HepG2 (cell line): Measurements from ENCODE around the gene RNF208. TPM values are rescaled to one million over a fixed set of nuclear protein-coding genes. Genes with fewer than 3 reads are reported as not detected.

Source experiments
- DZIP1 ChIP-seq: sonication (generic); formaldehyde crosslinking; IDR thresholded peaks from 2 replicates; pipeline ENCODE4 v1.5.0; 2020; ENCODE audit warnings: mild to moderate bottlenecking, missing genetic modification reagents
- ELF1 ChIP-seq: sonication (generic); formaldehyde crosslinking; IDR thresholded peaks from 2 replicates; pipeline ENCODE4 v1.4.0; 2020; ENCODE audit warnings: missing genetic modification reagents
- HNRNPLL ChIP-seq: fragments of 200-400 bp; formaldehyde crosslinking; IDR thresholded peaks from 2 replicates; pipeline ENCODE4 v1.6.1; 2017; ENCODE audit warnings: mild to moderate bottlenecking, low read depth, low read length; ENCODE audit not compliant: poor library complexity, severe bottlenecking
- MED13 ChIP-seq: sonication (generic); formaldehyde crosslinking; IDR thresholded peaks from 2 replicates; pipeline ENCODE4 v1.5.0; 2020; ENCODE audit warnings: missing genetic modification reagents
- PPARG ChIP-seq: conservative IDR thresholded peaks from 2 replicates; pipeline ENCODE4 v1.6.1; 2016; ENCODE audit warnings: missing biosample characterization, missing genetic modification reagents
- RXRB ChIP-seq: IDR thresholded peaks from 2 replicates; pipeline ENCODE4 v1.6.1; 2016; ENCODE audit warnings: borderline replicate concordance, missing genetic modification reagents, missing compliant biosample characterization
- SP5 ChIP-seq: IDR thresholded peaks from 2 replicates; pipeline ENCODE4 v1.6.1; 2016; ENCODE audit warnings: low read depth, borderline replicate concordance
- THYN1 ChIP-seq: sonication (generic); formaldehyde crosslinking; IDR thresholded peaks from 2 replicates; pipeline ENCODE4 v1.8.1; 2023; ENCODE audit warnings: low read depth, mild to moderate bottlenecking, moderate library complexity, missing genetic modification reagents, borderline replicate concordance
- ZNF589 ChIP-seq: sonication (generic); formaldehyde crosslinking; conservative IDR thresholded peaks from 2 replicates; pipeline ENCODE4 v1.8.0; 2022; ENCODE audit warnings: mild to moderate bottlenecking, moderate library complexity, missing genetic modification reagents
- ZNF619 ChIP-seq: sonication (generic); formaldehyde crosslinking; IDR thresholded peaks from 2 replicates; pipeline ENCODE4 v1.4.0; 2020; ENCODE audit warnings: mild to moderate bottlenecking, missing genetic modification reagents
- polyA plus RNA-seq, 8 experiments: library from polyadenylated mRNA; depleted of rRNA in 3 of 8; stranded (reverse) in 7 of 8; unstranded in 1 of 8; fragments of >200 nt; fragmentation: Illumina TruSeq in 4 of 8; extraction: Trizol in 4 of 8; gene quantifications; 2 replicates each; pipeline versions ENCODE4 v1.2.1 to v1.2.3, GENCODE V29; 2011 to 2016; ENCODE audit warnings: low read depth in 4 of 8, missing spikeins in 1 of 8, mixed read lengths in 1 of 8; ENCODE audit not compliant: insufficient read depth in 1 of 8
- total RNA-seq, 5 experiments: library from RNA; depleted of rRNA; stranded (reverse); fragments of >200 nt; fragmentation: Illumina TruSeq; extraction: Trizol; gene quantifications; 2 replicates each; pipeline ENCODE4 v1.2.3, GENCODE V29; 2016; ENCODE audit warnings: low read depth in 1 of 5
- TF ChIP-seq, protein P1 (sequence below), 2 experiments: sonication (generic) in 1 of 2; formaldehyde crosslinking in 1 of 2; IDR thresholded peaks; 2 replicates each; pipeline versions ENCODE4 v1.4.0 to v1.6.1; 2016 to 2020; ENCODE audit warnings: borderline replicate concordance in 1 of 2, low read depth in 1 of 2, mild to moderate bottlenecking in 1 of 2, missing genetic modification reagents in 1 of 2
- TF ChIP-seq, protein P2 (sequence below): sonication (generic); formaldehyde crosslinking; IDR thresholded peaks from 2 replicates; pipeline ENCODE4 v1.5.0; 2020; ENCODE audit warnings: missing genetic modification reagents, mild to moderate bottlenecking, borderline replicate concordance
- TF ChIP-seq, protein P3 (sequence below): sonication (generic); formaldehyde crosslinking; IDR thresholded peaks from 2 replicates; pipeline ENCODE4 v1.4.0; 2020; ENCODE audit warnings: missing genetic modification reagents

Gene RNF208
- total and polyA plus RNA-seq, 2 of the 13 experiments (the other 11 are each of a cell fraction or from before 2014, with no cell fraction given): 1.6 to 2.1 TPM

- TF ChIP-seq, protein P1, sequence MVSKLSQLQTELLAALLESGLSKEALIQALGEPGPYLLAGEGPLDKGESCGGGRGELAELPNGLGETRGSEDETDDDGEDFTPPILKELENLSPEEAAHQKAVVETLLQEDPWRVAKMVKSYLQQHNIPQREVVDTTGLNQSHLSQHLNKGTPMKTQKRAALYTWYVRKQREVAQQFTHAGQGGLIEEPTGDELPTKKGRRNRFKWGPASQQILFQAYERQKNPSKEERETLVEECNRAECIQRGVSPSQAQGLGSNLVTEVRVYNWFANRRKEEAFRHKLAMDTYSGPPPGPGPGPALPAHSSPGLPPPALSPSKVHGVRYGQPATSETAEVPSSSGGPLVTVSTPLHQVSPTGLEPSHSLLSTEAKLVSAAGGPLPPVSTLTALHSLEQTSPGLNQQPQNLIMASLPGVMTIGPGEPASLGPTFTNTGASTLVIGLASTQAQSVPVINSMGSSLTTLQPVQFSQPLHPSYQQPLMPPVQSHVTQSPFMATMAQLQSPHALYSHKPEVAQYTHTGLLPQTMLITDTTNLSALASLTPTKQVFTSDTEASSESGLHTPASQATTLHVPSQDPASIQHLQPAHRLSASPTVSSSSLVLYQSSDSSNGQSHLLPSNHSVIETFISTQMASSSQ (IDR thresholded peaks at IDR 0.05; ENCODE audit: low read depth): no peak
- TF ChIP-seq, protein P1 (CRISPR knock-in tag; IDR thresholded peaks at IDR 0.05; ENCODE audit: borderline replicate concordance): peak; percentile 2; the same call in 1 of the 2 replicates
- peak; percentile 71; the same call in 1 of the 2 replicates for TF ChIP-seq ZNF619 (CRISPR knock-in tag)
- TF ChIP-seq DZIP1 (CRISPR knock-in tag): peak; percentile 72; the same call in 1 of the 2 replicates
- TF ChIP-seq MED13 (CRISPR knock-in tag): no peak
- no peak for TF ChIP-seq THYN1 (CRISPR knock-in tag)
- TF ChIP-seq RXRB (CRISPR knock-in tag): peak; percentile 7; the same call in 1 of the 2 replicates
- TF ChIP-seq PPARG (CRISPR knock-in tag): peak; percentile 44; the same call in 1 of the 2 replicates
- 0 out of 2 replicates have a peak, but pooled peaks have one; percentile 24 for TF ChIP-seq ELF1
- TF ChIP-seq ZNF589 (CRISPR knock-in tag): 0 out of 2 replicates have a peak, but pooled peaks have one; percentile 45
- peak; percentile 29 for TF ChIP-seq HNRNPLL
- TF ChIP-seq, protein P2, sequence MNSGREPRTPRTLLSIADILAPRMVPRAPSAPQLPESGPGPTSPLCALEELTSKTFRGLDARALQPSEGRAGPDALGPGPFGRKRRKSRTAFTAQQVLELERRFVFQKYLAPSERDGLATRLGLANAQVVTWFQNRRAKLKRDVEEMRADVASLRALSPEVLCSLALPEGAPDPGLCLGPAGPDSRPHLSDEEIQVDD: no peak
- peak; percentile 41 for TF ChIP-seq SP5 (CRISPR knock-in tag)
- TF ChIP-seq, protein P3, sequence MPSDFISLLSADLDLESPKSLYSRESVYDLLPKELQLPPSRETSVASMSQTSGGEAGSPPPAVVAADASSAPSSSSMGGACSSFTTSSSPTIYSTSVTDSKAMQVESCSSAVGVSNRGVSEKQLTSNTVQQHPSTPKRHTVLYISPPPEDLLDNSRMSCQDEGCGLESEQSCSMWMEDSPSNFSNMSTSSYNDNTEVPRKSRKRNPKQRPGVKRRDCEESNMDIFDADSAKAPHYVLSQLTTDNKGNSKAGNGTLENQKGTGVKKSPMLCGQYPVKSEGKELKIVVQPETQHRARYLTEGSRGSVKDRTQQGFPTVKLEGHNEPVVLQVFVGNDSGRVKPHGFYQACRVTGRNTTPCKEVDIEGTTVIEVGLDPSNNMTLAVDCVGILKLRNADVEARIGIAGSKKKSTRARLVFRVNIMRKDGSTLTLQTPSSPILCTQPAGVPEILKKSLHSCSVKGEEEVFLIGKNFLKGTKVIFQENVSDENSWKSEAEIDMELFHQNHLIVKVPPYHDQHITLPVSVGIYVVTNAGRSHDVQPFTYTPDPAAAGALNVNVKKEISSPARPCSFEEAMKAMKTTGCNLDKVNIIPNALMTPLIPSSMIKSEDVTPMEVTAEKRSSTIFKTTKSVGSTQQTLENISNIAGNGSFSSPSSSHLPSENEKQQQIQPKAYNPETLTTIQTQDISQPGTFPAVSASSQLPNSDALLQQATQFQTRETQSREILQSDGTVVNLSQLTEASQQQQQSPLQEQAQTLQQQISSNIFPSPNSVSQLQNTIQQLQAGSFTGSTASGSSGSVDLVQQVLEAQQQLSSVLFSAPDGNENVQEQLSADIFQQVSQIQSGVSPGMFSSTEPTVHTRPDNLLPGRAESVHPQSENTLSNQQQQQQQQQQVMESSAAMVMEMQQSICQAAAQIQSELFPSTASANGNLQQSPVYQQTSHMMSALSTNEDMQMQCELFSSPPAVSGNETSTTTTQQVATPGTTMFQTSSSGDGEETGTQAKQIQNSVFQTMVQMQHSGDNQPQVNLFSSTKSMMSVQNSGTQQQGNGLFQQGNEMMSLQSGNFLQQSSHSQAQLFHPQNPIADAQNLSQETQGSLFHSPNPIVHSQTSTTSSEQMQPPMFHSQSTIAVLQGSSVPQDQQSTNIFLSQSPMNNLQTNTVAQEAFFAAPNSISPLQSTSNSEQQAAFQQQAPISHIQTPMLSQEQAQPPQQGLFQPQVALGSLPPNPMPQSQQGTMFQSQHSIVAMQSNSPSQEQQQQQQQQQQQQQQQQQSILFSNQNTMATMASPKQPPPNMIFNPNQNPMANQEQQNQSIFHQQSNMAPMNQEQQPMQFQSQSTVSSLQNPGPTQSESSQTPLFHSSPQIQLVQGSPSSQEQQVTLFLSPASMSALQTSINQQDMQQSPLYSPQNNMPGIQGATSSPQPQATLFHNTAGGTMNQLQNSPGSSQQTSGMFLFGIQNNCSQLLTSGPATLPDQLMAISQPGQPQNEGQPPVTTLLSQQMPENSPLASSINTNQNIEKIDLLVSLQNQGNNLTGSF (CRISPR knock-in tag): no peak
These were observed 8.1 kb upstream of the RNF208 start (continued) for GRCh38 chr9:137229903-137230704.
